ENCODE measurements around the gene COL4A2.
A peak's percentile ranks its signal among the peaks of the same experiment; 100 is the strongest.

GRCh38 chr13:110561344-110562035 lies 254.4 kb downstream of the COL4A2 start, which contains the start of gene RAB20:
- TF ChIP-seq POLR2A (IDR thresholded peaks at IDR 0.05; ENCODE audit: low read depth, low read length) (peak; percentile 51; the same call in 1 of the 2 replicates), POLR2AphosphoS5 (IDR thresholded peaks at IDR 0.05; ENCODE audit: low read depth, low read length) (no peak), TAF1 (IDR thresholded peaks at IDR 0.05; ENCODE audit: borderline replicate concordance, low read depth, low read length) (no peak)
